Measurements from ENCODE around the gene MPRIP.

MPRIP gene

DNA sequence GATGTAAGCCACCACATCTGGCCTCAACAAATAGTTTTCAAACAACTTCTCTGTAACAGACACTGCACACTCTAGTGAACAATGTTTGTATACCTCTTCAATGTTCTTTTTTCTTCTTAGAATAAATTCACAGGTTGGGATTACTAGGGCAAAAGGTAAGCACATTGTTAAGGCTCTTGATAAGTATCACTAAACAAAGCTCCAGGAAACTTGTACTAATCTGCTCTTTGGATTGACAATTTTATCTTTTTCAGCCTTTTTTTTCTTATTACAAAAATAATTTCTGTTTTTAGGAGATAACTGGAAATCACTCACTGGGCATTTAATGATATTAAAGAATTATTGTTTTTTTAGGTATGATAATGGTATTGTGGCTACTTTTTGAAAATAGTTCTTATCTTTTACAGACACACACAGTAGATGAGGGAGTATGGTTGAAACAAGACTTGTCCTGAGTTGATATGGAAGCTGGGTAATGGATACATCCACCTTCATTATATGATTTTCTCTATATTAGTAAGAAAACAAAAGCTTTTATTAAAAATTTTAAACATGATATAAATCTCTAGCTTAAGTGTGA, 7.7 kb upstream of the MPRIP start:
- in situ Hi-C loops (cut with HindIII; ENCODE audit: low sequenced_read_pairs), result no loop called here
- TF ChIP-seq, protein P1, sequence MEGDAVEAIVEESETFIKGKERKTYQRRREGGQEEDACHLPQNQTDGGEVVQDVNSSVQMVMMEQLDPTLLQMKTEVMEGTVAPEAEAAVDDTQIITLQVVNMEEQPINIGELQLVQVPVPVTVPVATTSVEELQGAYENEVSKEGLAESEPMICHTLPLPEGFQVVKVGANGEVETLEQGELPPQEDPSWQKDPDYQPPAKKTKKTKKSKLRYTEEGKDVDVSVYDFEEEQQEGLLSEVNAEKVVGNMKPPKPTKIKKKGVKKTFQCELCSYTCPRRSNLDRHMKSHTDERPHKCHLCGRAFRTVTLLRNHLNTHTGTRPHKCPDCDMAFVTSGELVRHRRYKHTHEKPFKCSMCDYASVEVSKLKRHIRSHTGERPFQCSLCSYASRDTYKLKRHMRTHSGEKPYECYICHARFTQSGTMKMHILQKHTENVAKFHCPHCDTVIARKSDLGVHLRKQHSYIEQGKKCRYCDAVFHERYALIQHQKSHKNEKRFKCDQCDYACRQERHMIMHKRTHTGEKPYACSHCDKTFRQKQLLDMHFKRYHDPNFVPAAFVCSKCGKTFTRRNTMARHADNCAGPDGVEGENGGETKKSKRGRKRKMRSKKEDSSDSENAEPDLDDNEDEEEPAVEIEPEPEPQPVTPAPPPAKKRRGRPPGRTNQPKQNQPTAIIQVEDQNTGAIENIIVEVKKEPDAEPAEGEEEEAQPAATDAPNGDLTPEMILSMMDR (IDR thresholded peaks at IDR 0.05; ENCODE audit: low read depth, low read length, missing control alignments), result no peak
- H3K4me3 ChIP-seq (ENCODE audit: low read depth, low read length), result no peak overlapping the region
- no peak for DNase-seq (ENCODE audit: low read depth)

DNA sequence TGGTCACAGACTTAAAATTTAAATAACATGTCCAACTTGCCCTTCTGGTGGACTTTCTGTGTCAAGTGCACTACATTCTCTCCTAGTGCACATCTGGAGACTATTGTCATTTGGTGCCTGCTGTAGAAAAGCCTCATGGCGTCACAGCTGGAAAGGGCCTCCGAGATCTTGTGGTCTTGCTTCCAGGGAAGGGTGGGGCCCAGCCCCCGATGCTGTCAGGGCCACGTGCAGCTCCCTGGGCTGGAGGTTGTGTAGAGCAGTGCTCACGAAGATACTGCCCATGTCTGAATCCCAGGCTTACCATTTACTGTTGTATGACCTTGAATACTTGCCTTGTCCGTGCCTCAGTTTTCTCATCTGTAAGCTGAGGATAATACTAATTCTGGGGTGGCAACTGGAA, 6.8 kb upstream of the MPRIP start:
- TF ChIP-seq, protein P1 (IDR thresholded peaks at IDR 0.05; ENCODE audit: low read depth, low read length, missing control alignments), result no peak
- no peak for DNase-seq (ENCODE audit: low read depth)
- no peak overlapping the region for H3K4me3 ChIP-seq (ENCODE audit: low read depth, low read length)
- in situ Hi-C loops (cut with HindIII; ENCODE audit: low sequenced_read_pairs), result no loop called here

DNA sequence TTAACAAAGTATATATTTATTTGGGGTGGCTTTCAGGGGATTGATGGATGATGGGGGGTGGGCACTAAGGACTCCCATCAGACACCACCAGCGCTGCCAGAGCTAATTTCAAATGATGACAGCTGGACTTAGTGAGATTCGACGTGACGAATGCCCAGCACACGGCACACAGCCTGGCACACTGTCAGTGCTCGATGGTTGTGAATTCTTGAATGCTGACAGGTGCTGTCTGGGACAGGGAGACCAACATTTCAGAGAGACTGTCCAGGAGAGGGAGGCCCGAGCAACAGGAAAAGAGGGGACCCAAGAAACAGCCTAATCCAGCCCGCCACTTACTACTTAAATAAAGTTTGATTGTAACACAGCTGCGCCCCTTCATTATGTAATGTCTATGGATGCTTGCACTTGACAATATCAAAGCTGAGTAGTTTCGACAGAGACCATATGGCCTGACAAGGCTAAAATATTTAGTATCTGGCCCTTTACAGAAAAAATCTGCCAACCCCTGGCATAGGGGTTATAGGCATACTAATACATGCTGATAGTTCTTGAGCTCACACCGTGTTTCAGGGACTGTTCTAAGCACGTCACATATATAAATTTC, 6.2 kb upstream of the MPRIP start:
- H3K4me3 ChIP-seq (ENCODE audit: low read depth, low read length), result no peak overlapping the region
- TF ChIP-seq, protein P1 (IDR thresholded peaks at IDR 0.05; ENCODE audit: low read depth, low read length, missing control alignments), result no peak
- in situ Hi-C loops (cut with HindIII; ENCODE audit: low sequenced_read_pairs), result no loop called here
- no peak for DNase-seq (ENCODE audit: low read depth)

DNA sequence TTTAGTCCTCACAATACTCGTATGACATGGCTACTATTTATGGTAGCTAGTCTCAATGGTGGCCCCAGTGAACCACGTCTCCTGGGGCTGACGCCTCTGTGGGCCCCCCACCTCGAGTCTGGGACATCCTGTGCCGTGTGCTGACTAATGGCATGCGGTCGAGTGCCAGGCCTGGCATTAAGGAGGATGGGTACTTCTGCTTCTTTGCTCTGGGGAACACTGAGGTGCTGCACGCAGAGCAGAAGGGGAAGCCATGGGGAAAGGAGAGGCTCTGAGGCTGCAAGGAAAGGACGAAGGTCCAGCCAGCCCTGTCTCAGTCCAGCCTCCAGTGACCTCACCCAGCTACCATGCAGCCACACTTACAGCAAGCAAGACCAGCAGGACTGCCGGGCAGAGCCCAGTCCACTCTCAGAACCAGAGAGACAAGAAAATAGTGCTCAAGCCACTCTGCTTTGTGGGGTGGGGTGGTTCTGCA, 5.7 kb upstream of the MPRIP start:
- H3K4me3 ChIP-seq (ENCODE audit: low read depth, low read length), result no peak overlapping the region
- TF ChIP-seq, protein P1 (IDR thresholded peaks at IDR 0.05; ENCODE audit: low read depth, low read length, missing control alignments), result no peak
- no peak for DNase-seq (ENCODE audit: low read depth)
- in situ Hi-C loops (cut with HindIII; ENCODE audit: low sequenced_read_pairs), result no loop called here

DNA sequence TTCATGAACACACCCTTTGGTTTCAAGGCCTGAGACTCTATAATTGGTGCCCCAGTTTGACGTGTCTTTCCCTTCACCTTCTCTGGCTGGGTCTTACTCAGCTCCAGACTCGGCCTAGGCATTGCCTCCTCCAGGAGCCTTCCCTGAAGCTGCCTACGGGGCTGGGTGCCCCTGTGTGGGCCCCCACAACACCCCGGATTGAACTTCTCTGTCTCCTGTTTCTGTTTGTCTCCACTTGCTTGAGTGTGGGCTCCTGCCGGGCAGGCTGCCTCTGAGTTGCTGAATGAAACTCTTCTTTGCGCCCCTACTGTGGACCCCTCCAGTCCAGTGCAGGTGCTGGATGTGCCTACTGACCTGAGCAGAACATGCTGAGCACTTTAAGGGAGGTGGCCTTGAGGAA, 2.3 kb upstream of the MPRIP start:
- no peak overlapping the region for H3K4me3 ChIP-seq (ENCODE audit: low read depth, low read length)
- DNase-seq (ENCODE audit: low read depth), result no peak
- TF ChIP-seq, protein P1 (IDR thresholded peaks at IDR 0.05; ENCODE audit: low read depth, low read length, missing control alignments), result no peak
- in situ Hi-C loops (cut with HindIII; ENCODE audit: low sequenced_read_pairs), result no loop called here

DNA sequence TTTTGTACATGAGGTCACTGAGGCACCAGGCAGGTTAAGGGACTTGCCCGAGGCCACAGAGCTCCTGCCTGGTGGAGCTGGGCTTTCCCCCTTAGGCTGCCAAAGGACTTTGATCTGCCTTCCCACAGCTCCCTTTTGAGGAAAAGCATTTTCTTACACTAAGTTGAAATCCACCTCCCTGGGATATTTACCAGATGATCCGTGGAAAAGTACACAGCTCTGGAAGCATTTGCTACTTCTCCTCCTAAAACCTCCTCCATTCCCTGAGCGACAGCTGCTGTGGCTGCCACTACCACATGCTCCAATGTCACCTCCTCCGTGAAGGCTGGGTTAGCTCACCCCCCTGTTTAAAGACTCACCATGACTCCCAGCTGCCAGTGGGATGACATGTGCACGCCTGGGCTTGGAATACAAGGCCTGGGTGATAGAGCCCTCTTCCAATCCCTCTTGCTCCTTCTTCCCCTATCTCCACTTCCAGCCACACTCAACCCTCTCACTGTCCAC, 1.2 kb upstream of the MPRIP start:
- no peak overlapping the region for H3K4me3 ChIP-seq (ENCODE audit: low read depth, low read length)
- in situ Hi-C loops (cut with HindIII; ENCODE audit: low sequenced_read_pairs), result no loop called here
- TF ChIP-seq, protein P1 (IDR thresholded peaks at IDR 0.05; ENCODE audit: low read depth, low read length, missing control alignments), result no peak
- no peak for DNase-seq (ENCODE audit: low read depth)

Measured in astrocyte of the cerebellum (primary cell).